Neural cell (in vitro differentiated cells): ENCODE results near the gene EPS8L2.

Experiments
- EP300 ChIP-seq: fragments of 450-650 bp; conservative IDR thresholded peaks from 2 replicates; pipeline ENCODE4 v1.6.1; 2014; ENCODE audit warnings: antibody characterized with exemption, mild to moderate bottlenecking, moderate library complexity; ENCODE audit not compliant: poor library complexity, severe bottlenecking
- RAD21 ChIP-seq: fragments of 450-650 bp; conservative IDR thresholded peaks from 2 replicates; pipeline ENCODE4 v1.6.1; 2014; ENCODE audit warnings: antibody characterized with exemption, mild to moderate bottlenecking, moderate library complexity
- TF ChIP-seq, protein P1 (sequence below): fragments of 450-650 bp; IDR thresholded peaks from 2 replicates; pipeline ENCODE4 v1.5.1; 2014; ENCODE audit warnings: antibody characterized with exemption, mild to moderate bottlenecking, moderate library complexity; ENCODE audit not compliant: poor library complexity, severe bottlenecking
- TF ChIP-seq, protein P2 (sequence below): IDR thresholded peaks from 2 replicates; pipeline ENCODE4 v1.6.1; 2012; ENCODE audit warnings: borderline replicate concordance

DNA sequence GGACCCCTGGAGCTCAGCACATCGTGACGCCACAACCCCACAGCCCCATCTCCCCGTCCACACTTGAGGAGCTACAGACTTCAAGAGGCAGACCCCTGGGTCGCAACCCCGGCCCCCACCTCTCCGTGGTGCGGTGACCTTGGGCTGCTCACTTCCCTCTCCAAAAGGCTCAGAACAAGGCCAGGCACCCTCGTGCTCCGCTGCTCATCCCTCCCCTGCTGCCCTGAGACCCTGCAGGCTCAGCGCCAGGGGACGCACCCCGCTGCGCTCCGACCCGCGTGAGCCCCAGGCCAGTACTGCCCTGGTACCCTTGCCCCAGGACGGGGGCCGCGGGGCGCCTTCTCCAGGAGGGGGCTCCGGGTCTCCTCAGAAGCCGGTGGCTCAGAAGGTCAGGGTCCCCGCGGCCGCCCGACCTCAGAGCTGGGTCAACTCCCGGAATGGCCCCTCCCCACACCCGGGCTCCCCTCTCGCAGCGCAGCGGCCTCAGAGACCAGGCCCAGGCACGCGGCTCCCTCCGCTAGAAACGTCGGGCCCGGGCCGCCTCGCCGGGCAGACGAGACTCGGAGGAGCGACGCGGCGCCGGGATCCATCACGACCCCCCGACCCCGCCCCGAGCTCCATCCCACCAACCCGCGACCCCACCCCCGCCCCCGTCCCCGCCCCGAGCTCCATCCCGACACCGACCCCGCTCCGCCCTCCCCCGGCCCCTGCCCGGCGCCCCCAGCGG, 70.7 kb downstream of the EPS8L2 start:
- TF ChIP-seq, protein P1, sequence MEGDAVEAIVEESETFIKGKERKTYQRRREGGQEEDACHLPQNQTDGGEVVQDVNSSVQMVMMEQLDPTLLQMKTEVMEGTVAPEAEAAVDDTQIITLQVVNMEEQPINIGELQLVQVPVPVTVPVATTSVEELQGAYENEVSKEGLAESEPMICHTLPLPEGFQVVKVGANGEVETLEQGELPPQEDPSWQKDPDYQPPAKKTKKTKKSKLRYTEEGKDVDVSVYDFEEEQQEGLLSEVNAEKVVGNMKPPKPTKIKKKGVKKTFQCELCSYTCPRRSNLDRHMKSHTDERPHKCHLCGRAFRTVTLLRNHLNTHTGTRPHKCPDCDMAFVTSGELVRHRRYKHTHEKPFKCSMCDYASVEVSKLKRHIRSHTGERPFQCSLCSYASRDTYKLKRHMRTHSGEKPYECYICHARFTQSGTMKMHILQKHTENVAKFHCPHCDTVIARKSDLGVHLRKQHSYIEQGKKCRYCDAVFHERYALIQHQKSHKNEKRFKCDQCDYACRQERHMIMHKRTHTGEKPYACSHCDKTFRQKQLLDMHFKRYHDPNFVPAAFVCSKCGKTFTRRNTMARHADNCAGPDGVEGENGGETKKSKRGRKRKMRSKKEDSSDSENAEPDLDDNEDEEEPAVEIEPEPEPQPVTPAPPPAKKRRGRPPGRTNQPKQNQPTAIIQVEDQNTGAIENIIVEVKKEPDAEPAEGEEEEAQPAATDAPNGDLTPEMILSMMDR: no peak
- TF ChIP-seq EP300: no peak
- no peak for TF ChIP-seq RAD21
- TF ChIP-seq, protein P2, sequence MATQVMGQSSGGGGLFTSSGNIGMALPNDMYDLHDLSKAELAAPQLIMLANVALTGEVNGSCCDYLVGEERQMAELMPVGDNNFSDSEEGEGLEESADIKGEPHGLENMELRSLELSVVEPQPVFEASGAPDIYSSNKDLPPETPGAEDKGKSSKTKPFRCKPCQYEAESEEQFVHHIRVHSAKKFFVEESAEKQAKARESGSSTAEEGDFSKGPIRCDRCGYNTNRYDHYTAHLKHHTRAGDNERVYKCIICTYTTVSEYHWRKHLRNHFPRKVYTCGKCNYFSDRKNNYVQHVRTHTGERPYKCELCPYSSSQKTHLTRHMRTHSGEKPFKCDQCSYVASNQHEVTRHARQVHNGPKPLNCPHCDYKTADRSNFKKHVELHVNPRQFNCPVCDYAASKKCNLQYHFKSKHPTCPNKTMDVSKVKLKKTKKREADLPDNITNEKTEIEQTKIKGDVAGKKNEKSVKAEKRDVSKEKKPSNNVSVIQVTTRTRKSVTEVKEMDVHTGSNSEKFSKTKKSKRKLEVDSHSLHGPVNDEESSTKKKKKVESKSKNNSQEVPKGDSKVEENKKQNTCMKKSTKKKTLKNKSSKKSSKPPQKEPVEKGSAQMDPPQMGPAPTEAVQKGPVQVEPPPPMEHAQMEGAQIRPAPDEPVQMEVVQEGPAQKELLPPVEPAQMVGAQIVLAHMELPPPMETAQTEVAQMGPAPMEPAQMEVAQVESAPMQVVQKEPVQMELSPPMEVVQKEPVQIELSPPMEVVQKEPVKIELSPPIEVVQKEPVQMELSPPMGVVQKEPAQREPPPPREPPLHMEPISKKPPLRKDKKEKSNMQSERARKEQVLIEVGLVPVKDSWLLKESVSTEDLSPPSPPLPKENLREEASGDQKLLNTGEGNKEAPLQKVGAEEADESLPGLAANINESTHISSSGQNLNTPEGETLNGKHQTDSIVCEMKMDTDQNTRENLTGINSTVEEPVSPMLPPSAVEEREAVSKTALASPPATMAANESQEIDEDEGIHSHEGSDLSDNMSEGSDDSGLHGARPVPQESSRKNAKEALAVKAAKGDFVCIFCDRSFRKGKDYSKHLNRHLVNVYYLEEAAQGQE: no peak
